Common myeloid progenitor, CD34-positive (primary cell): ENCODE measurements around the gene SF3A1.

ENCODE experiments used
- CTCF ChIA-PET: fragments of 350-600 bp; sonication (Branson Sonifier 250); formaldehyde crosslinking; loops from one replicate; lab custom pipeline; 2021; ENCODE audit warnings: antibody characterized with exemption; lab: Charles Lee
- POLR2A ChIA-PET: fragments of 350-600 bp; sonication (Branson Sonifier 250); formaldehyde crosslinking; loops from one replicate; lab custom pipeline; 2021; ENCODE audit warnings: antibody characterized with exemption; lab: Charles Lee
- DNase-seq, 3 donors: peaks; one replicate each; pipeline versions ENCODE4 v3.0.0 to v3.0.0-alpha.2; 2013
- H3K27ac ChIP-seq, 2 experiments: 1 replicate in 1 of 2; 2 replicates in 1 of 2; pipeline ENCODE4 v1.7.0; 2013; ENCODE audit warnings: inconsistent platforms in 2 of 2, low read length in 2 of 2, mild to moderate bottlenecking in 2 of 2, low read depth in 1 of 2, moderate library complexity in 1 of 2; ENCODE audit not compliant: severe bottlenecking in 2 of 2, insufficient read depth in 1 of 2, poor library complexity in 1 of 2
- H3K27me3 ChIP-seq, 5 experiments: replicated peaks in 2 of 5; 1 replicate in 3 of 5; 2 replicates in 2 of 5; pipeline versions ENCODE4 v1.6.1 to v1.7.0; 2013; ENCODE audit warnings: low read length in 4 of 5, mild to moderate bottlenecking in 2 of 5, moderate library complexity in 2 of 5, inconsistent platforms in 1 of 5; ENCODE audit not compliant: insufficient read depth in 5 of 5, control insufficient read depth in 4 of 5
- H3K36me3 ChIP-seq, 4 experiments: 1 replicate in 2 of 4; 2 replicates in 2 of 4; pipeline versions ENCODE4 v1.6.1 to v1.7.0; 2013; ENCODE audit warnings: low read length in 3 of 4, control low read depth in 1 of 4, mild to moderate bottlenecking in 1 of 4; ENCODE audit not compliant: control insufficient read depth in 4 of 4, insufficient read depth in 4 of 4
- H3K4me1 ChIP-seq, 4 experiments: 1 replicate in 3 of 4; 2 replicates in 1 of 4; pipeline versions ENCODE4 v1.6.1 to v1.7.1; 2013; ENCODE audit warnings: low read length in 3 of 4, mild to moderate bottlenecking in 3 of 4, control low read depth in 1 of 4, inconsistent platforms in 1 of 4, moderate library complexity in 1 of 4; ENCODE audit not compliant: control insufficient read depth in 4 of 4, insufficient read depth in 4 of 4; ENCODE audit errors: control extremely low read depth in 1 of 4
- H3K4me3 ChIP-seq, 7 experiments: 1 replicate in 4 of 7; 2 replicates in 3 of 7; pipeline versions ENCODE4 v1.5.1 to v1.7.0; 2013; ENCODE audit warnings: mild to moderate bottlenecking in 7 of 7, low read length in 6 of 7, moderate library complexity in 6 of 7, inconsistent platforms in 2 of 7, low read depth in 2 of 7, control low read depth in 1 of 7; ENCODE audit not compliant: insufficient read depth in 4 of 7, control insufficient read depth in 1 of 7; ENCODE audit errors: extremely low read depth in 1 of 7
- H3K9me3 ChIP-seq, 5 experiments: 1 replicate in 4 of 5; 2 replicates in 1 of 5; pipeline versions ENCODE4 v1.6.1 to v1.7.1; 2013; ENCODE audit warnings: low read length in 4 of 5, mild to moderate bottlenecking in 2 of 5, inconsistent platforms in 1 of 5, low read depth in 1 of 5, moderate library complexity in 1 of 5; ENCODE audit not compliant: control insufficient read depth in 4 of 5, insufficient read depth in 2 of 5; ENCODE audit errors: control extremely low read depth in 1 of 5
- WGBS: methylation state at CpG from one replicate; pipeline ENCODE4 v1.1.5; 2013; ENCODE audit not compliant: insufficient coverage; 5-methylcytosine and 5-hydroxymethylcytosine counted together

Gene SF3A1

DNA sequence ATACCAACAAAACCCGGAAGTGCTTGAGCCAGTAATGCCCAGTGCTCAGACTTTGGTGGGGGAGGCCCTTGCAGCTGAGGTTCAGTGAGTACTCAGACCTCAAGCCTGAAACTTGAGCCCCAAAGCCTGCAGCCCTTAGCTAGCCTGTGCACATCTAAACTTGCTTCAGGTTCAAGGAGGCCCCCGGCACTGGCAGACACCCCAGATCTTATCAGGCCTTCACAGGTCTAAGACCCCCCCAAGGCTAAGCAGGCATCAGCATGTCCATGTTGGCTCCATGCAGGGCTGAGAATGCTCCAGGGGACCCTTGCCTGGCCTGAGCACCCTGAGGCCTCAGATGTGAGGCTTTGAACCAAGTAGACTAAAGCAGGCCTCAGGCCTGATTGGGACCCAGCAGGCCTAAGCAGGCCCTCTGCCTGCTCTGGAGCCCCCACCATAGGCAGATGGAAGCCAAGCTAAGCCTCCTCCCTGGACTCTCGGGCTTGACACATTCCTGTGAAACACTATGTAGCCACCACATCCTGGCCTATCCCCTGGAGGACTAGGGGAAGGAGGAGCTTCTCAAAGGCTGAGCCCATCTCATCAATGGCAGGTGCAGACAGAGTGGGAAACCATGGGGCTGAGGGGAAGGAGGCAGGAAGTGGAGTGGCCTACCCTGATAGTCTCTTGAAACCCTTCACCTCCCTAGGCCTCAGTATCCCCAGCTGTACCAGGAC lies 66.2 kb downstream of the SF3A1 start:
- no peak overlapping the region for H3K27ac ChIP-seq
- H3K36me3 ChIP-seq: peaks cover 2 to 37% (median 32%) of the 10 kb centered on the region in 4 experiments
- H3K4me1 ChIP-seq: peaks cover 4 to 41% (median 37%) of the 10 kb centered on the region in 4 experiments
- 55% methylated on average over 2 of the region's 3 CpGs for WGBS
- H3K9me3 ChIP-seq: no peaks in the 10 kb centered on the region
- CTCF ChIA-PET: interaction anchor here (0.8 to 7.5 kb wide), 8 partner anchors 11 to 186 kb away, joined by 3 to 83 read pairs (median 26); partner anchors contain the start of gene TBC1D10A
- no peak for DNase-seq
- peak overlapping the region in 3 of 7 experiments; percentile 75 to 85 (median 76) for H3K4me3 ChIP-seq
- POLR2A ChIA-PET: interaction anchor here (1.1 to 1.4 kb wide), 4 partner anchors 16 to 37 kb away, joined by 3 to 4 read pairs (median 3); partner anchors contain the start of gene TBC1D10A
- H3K27me3 ChIP-seq: no peaks in the 10 kb centered on the region

GRCh38 chr22:30289980-30290313 lies 66.7 kb downstream of the SF3A1 start:
- peaks cover 2 to 36% (median 28%) of the 10 kb centered on the region in 4 experiments for H3K36me3 ChIP-seq
- WGBS: 18% methylated on average over 12 of the region's 12 CpGs
- peak in 1 of 3 donors; percentile 57 for DNase-seq
- H3K4me1 ChIP-seq: peaks cover 4 to 41% (median 38%) of the 10 kb centered on the region in 4 experiments
- no peaks in the 10 kb centered on the region for H3K27me3 ChIP-seq
- ChIA-PET POLR2A (interaction anchor here (1.1 kb wide), 1 partner anchor 25 kb away, joined by 3 read pairs; no protein-coding TSS in a partner anchor), CTCF (interaction anchor here (2.7 to 7.6 kb wide), 8 partner anchors 11 to 185 kb away, joined by 14 to 91 read pairs (median 29); partner anchors contain the start of genes RNF215 and TBC1D10A)
- H3K9me3 ChIP-seq: no peaks in the 10 kb centered on the region
- H3K4me3 ChIP-seq: peak overlapping the region in 6 of 7 experiments; percentile 67 to 85 (median 76)
- H3K27ac ChIP-seq: no peak overlapping the region

DNA sequence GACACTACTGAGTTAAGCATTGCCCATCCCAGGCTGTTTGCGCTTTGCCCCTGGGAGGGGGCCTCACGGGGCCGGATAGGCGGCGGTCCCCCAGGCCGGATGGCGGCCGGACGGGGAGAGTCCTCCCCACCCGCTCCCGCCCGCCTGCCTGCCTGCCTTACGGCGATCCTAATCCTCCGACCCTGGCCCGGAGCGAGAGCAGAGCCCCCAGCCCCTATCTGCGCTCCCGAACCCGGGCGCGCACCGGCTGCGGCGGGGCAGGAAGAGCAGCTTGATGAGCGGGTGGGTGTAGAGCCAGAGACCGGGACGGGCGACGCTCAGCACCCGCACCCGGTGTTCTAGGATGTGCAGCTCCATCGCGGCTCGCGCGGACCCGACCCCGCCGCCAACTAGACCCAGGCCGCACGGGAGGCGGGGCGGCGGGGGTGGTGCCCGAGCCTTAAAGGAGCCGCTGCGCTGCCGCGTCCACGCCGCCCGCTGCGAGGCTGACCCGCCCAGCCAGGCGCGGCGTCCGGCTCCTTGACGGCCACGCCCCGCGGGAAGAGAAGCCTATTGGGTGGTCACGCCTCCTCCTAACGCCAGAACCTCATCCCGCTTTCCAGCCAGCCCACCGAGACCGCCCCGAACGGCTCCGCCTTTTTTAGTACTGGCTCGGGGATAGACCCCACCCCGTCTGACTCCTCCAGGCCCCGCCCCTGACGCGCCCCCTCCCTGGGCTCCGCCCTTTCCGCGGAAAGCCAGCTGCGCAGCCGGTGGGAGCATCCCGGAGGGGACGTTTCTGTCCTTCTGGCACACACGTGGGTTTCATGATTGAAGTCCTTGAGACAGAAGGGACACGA lies 67.3 kb downstream of the SF3A1 start, which contains the start of gene CASTOR1:
TSS of gene CASTOR1 (minus strand) at position 365 of the 839 bp plus-strand sequence. CDS start at position 357, 8 bp downstream.
- peak; percentile 80 to 83 (median 81) for DNase-seq
- ChIA-PET POLR2A (interaction anchor here (0.9 to 2.0 kb wide), 5 partner anchors 22 to 67 kb away, joined by 3 to 8 read pairs (median 5); partner anchors contain the start of genes CCDC157, OSM and SF3A1), CTCF (interaction anchor here (0.7 to 7.6 kb wide), 20 partner anchors 11 to 185 kb away, joined by 3 to 91 read pairs (median 16); partner anchors contain the start of genes CCDC157, RNF215, SF3A1 and TBC1D10A)
- H3K27ac ChIP-seq: peak within 1 kb of the TSS in 1 of 2 experiments; percentile 49
- H3K27me3 ChIP-seq: no peaks in the 10 kb centered on the region
- peaks cover 2 to 30% (median 23%) of the 10 kb centered on the region in 4 experiments for H3K36me3 ChIP-seq
- H3K9me3 ChIP-seq: no peaks in the 10 kb centered on the region
- 0% methylated on average over 59 of the region's 85 CpGs for WGBS
- H3K4me1 ChIP-seq: peaks cover 4 to 41% (median 38%) of the 10 kb centered on the region in 4 experiments
- H3K4me3 ChIP-seq: peak within 1 kb of the TSS; percentile 48 to 85 (median 75)

- peak overlapping the region; percentile 48 to 85 (median 75) for H3K4me3 ChIP-seq
- H3K27ac ChIP-seq: peak overlapping the region in 1 of 2 experiments; percentile 49
- POLR2A ChIA-PET: interaction anchor here (0.6 to 2.0 kb wide), 8 partner anchors 14 to 101 kb away, joined by 3 to 8 read pairs (median 4); partner anchors contain the start of genes CCDC157, OSM and SF3A1
- DNase-seq: no peak
- H3K36me3 ChIP-seq: peaks cover 2 to 23% (median 17%) of the 10 kb centered on the region in 4 experiments
- no peaks in the 10 kb centered on the region for H3K27me3 ChIP-seq
- H3K4me1 ChIP-seq: peaks cover 4 to 42% (median 41%) of the 10 kb centered on the region in 4 experiments
- CTCF ChIA-PET: interaction anchor here (0.7 to 7.6 kb wide), 37 partner anchors 7 to 200 kb away, joined by 3 to 91 read pairs (median 6); partner anchors contain the start of genes CCDC157, RNF215, SF3A1 and TBC1D10A
- no peaks in the 10 kb centered on the region for H3K9me3 ChIP-seq
- 17% methylated on average over 14 of the region's 27 CpGs for WGBS
Observed at GRCh38 chr22:30288419-30289140, 68.1 kb downstream of the SF3A1 start.

GRCh38 chr22:30287648-30288418 lies 68.9 kb downstream of the SF3A1 start:
- Histone ChIP-seq H3K4me3 (peak overlapping the region in 2 of 7 experiments; percentile 76 to 85), H3K27me3 (no peaks in the 10 kb centered on the region), H3K9me3 (no peaks in the 10 kb centered on the region), H3K4me1 (peaks cover 4 to 49% (median 49%) of the 10 kb centered on the region in 4 experiments), H3K27ac (no peak overlapping the region), H3K36me3 (peaks cover 2 to 17% (median 10%) of the 10 kb centered on the region in 4 experiments)
- CTCF ChIA-PET: interaction anchor here (0.8 to 7.6 kb wide), 35 partner anchors 8 to 199 kb away, joined by 3 to 91 read pairs (median 7); partner anchors contain the start of genes CCDC157, RNF215, SF3A1 and TBC1D10A
- WGBS: 9% methylated on average over 5 of the region's 5 CpGs
- POLR2A ChIA-PET: interaction anchor here (0.7 to 2.0 kb wide), 7 partner anchors 15 to 68 kb away, joined by 3 to 8 read pairs (median 3); partner anchors contain the start of genes CCDC157, OSM and SF3A1
- DNase-seq: peak; percentile 88 to 97 (median 95)
